Lower leg skin (tissue), 3 donors: ENCODE data around the gene CCBE1.

ENCODE experiments used
- POLR2A ChIP-seq, 2 donors: fragments of 450-650 bp; IDR thresholded peaks; one replicate each; pipeline ENCODE4 v1.6.1; 2016 to 2017; ENCODE audit warnings: antibody characterized with exemption in 2 of 2, mild to moderate bottlenecking in 1 of 2, moderate library complexity in 1 of 2
- TF ChIP-seq, protein P1 (sequence below), 3 donors: fragments of 450-650 bp; IDR thresholded peaks; one replicate each; pipeline ENCODE4 v1.5.1; 2016; ENCODE audit warnings: antibody characterized with exemption in 3 of 3, mild to moderate bottlenecking in 3 of 3, moderate library complexity in 2 of 3

DNA sequence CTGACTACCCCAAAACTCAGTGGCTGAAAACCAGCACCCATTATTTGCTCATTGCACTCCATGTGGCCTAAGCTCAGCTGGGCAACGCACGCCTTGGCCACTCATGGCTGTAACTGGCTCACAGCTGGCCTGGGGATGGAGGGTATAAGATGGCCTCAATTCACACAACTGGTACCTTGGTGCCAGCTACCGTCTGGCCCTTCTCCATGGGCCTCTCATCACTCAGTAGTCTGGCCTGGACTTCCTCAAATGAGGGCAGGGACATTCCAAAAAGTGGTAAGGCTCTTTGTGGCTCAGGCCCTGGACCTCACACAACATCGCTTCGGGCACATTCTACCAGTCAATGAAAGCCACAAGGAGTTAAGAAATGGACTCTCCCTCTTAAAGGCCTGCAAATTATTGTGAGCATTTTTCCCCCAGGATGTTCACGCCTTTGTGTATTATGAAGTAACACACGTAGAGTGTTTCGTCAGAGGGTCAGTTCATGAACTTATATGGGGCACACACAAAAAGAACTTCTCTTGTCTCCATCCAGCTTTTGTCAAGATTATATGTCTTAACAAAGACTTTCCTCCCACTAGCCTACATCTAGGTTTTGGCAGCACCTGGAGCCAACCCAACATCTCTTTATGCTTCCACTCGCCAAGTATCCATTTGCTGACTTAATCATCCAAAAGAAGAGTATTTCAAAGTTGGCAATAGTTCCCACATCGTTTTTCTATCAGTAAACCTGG lies 145.2 kb downstream of the CCBE1 start:
- TF ChIP-seq, protein P1, sequence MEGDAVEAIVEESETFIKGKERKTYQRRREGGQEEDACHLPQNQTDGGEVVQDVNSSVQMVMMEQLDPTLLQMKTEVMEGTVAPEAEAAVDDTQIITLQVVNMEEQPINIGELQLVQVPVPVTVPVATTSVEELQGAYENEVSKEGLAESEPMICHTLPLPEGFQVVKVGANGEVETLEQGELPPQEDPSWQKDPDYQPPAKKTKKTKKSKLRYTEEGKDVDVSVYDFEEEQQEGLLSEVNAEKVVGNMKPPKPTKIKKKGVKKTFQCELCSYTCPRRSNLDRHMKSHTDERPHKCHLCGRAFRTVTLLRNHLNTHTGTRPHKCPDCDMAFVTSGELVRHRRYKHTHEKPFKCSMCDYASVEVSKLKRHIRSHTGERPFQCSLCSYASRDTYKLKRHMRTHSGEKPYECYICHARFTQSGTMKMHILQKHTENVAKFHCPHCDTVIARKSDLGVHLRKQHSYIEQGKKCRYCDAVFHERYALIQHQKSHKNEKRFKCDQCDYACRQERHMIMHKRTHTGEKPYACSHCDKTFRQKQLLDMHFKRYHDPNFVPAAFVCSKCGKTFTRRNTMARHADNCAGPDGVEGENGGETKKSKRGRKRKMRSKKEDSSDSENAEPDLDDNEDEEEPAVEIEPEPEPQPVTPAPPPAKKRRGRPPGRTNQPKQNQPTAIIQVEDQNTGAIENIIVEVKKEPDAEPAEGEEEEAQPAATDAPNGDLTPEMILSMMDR (IDR thresholded peaks at IDR 0.05): no peak
- TF ChIP-seq POLR2A (IDR thresholded peaks at IDR 0.05): no peak
